ENCODE results near the gene HECTD1.

GRCh38 chr14:31154956-31155355, 52.6 kb downstream of the HECTD1 start:
- TF ChIP-seq EZH2phosphoT487 (IDR thresholded peaks at IDR 0.05; ENCODE audit: borderline replicate concordance, low read depth, low read length): no peak
- no peak for TF ChIP-seq CTCF (conservative IDR thresholded peaks at IDR 0.05; ENCODE audit: low read length)
